Keratinocyte (primary cell): ENCODE measurements around the gene FAM186B.

Source experiments
- EZH2 ChIP-seq: IDR thresholded peaks from one replicate; pipeline ENCODE4 v1.6.1; 2012; ENCODE audit warnings: inconsistent platforms, mild to moderate bottlenecking, low read length, moderate library complexity
- TF ChIP-seq, protein P1 (sequence below), 3 experiments: IDR thresholded peaks in 1 of 3; conservative IDR thresholded peaks in 1 of 3; optimal IDR thresholded peaks in 1 of 3; 2 replicates in 2 of 3; 3 replicates in 1 of 3; pipeline versions ENCODE3 to v1.5.1; 2011; ENCODE audit warnings: low read length in 3 of 3, mild to moderate bottlenecking in 3 of 3, moderate library complexity in 2 of 3, control low read depth in 1 of 3, inconsistent platforms in 1 of 3; ENCODE audit not compliant: insufficient read depth in 2 of 3; ENCODE audit errors: extremely low read depth in 1 of 3

DNA sequence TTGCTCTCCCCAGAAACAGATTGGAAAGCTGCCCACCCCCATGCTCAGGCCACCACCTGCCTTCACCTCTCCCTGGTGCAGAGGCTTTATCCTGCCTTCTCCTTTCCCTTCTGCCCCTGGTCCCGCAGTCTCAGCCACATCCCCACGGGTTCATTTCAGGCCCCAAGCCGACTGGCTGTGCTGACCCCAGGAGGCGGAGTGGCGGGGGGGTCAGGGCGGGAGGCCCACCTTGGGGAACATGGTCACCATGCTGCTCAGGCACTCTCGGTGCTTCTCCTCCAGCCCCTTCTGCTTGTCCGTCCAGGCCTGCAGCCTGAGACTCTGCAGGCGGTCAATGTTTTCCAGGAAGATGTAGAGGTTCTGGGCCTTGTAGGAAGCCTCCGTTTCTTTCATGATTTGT lies 6.9 kb downstream of the FAM186B start:
- TF ChIP-seq, protein P1, sequence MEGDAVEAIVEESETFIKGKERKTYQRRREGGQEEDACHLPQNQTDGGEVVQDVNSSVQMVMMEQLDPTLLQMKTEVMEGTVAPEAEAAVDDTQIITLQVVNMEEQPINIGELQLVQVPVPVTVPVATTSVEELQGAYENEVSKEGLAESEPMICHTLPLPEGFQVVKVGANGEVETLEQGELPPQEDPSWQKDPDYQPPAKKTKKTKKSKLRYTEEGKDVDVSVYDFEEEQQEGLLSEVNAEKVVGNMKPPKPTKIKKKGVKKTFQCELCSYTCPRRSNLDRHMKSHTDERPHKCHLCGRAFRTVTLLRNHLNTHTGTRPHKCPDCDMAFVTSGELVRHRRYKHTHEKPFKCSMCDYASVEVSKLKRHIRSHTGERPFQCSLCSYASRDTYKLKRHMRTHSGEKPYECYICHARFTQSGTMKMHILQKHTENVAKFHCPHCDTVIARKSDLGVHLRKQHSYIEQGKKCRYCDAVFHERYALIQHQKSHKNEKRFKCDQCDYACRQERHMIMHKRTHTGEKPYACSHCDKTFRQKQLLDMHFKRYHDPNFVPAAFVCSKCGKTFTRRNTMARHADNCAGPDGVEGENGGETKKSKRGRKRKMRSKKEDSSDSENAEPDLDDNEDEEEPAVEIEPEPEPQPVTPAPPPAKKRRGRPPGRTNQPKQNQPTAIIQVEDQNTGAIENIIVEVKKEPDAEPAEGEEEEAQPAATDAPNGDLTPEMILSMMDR (optimal IDR thresholded peaks at IDR 0.05 in 1 of 3, IDR thresholded peaks at IDR 0.05 in 1 of 3, conservative IDR thresholded peaks at IDR 0.05 in 1 of 3; ENCODE audit: extremely low read depth in 1 of 3, insufficient read depth in 2 of 3, low read length in 3 of 3) = no peak
- no peak for TF ChIP-seq EZH2
